ENCODE data around the gene CISH.

DNA sequence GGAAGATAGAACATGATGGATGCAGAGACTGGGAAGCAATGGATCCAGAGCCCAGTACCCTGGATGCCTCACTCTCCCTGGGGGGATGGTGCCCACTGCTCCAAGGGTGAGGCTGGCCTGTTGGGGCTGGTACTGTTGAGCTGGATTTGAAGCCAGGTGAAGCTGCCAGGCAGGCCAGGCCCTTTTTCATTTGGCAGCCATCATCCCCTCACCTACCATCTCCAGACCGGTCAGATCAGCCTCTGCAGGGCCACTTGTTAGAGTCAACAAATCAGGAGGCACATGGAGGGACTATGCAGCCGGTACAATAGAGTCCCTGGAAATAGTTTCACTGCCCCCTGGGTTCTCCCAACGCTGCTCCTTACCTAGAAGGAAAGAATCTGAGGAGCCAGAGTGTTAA is 11.3 kb upstream of the CISH start:
- TF ChIP-seq EZH2 (IDR thresholded peaks at IDR 0.05) (no peak), POLR2AphosphoS5 (IDR thresholded peaks at IDR 0.05; ENCODE audit: borderline replicate concordance, low read depth, low read length) (no peak), FOXP2 (optimal IDR thresholded peaks at IDR 0.05; ENCODE audit: control extremely low read depth, extremely low read length, insufficient read depth) (no peak)

Measured in SK-N-MC (cell line).